NCI-H128 (cell line): ENCODE measurements around the gene ADAMTS2.
A peak's percentile ranks its signal among the peaks of the same experiment; 100 is the strongest.

ENCODE experiments used
- DNase-seq: peaks from one replicate; lab custom pipeline; 2025; ENCODE audit not compliant: unreplicated experiment; lab: John Stamatoyannopoulos, UW

Gene ADAMTS2

DNA sequence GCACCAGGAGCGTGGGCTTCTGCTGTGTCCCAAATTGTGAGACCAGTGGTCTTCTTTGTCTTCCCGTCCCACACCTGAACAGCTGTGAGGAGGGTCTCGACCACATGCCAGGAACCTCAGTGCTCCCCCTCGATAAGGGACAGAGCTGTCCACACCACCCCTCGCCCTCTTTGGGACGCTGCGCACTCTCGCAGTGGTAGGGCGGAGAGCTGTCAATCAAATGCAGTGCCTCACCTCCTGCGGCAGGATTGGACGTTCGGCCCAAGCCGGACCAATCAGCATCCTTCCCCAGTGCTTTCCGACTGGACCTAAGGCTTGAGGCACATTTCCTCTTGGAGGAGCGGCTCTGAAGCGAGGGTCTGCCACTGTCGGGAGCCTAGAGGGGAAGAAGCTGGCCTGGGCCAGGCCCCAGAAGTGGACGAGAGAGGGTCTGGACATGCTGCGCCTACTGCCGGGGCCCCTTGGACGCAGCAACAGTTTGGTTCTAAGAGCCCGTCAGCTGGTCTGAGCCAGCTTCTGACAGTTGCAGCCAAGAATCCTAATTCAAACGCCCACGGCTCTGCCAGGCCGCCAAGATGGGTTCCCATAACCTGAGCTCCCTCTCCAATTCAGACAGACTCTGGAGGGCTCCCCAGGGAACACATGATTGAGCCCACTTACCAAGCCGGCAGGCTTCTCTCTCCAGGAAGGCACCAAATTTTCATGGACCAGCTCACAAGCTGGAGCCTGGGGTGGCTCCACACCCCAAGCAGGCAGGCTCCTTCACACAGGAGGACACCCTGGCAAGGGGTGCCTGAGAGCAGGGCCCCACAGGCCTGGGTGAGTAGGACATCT lies 28.1 kb upstream of the ADAMTS2 start:
- no peak for DNase-seq

DNA sequence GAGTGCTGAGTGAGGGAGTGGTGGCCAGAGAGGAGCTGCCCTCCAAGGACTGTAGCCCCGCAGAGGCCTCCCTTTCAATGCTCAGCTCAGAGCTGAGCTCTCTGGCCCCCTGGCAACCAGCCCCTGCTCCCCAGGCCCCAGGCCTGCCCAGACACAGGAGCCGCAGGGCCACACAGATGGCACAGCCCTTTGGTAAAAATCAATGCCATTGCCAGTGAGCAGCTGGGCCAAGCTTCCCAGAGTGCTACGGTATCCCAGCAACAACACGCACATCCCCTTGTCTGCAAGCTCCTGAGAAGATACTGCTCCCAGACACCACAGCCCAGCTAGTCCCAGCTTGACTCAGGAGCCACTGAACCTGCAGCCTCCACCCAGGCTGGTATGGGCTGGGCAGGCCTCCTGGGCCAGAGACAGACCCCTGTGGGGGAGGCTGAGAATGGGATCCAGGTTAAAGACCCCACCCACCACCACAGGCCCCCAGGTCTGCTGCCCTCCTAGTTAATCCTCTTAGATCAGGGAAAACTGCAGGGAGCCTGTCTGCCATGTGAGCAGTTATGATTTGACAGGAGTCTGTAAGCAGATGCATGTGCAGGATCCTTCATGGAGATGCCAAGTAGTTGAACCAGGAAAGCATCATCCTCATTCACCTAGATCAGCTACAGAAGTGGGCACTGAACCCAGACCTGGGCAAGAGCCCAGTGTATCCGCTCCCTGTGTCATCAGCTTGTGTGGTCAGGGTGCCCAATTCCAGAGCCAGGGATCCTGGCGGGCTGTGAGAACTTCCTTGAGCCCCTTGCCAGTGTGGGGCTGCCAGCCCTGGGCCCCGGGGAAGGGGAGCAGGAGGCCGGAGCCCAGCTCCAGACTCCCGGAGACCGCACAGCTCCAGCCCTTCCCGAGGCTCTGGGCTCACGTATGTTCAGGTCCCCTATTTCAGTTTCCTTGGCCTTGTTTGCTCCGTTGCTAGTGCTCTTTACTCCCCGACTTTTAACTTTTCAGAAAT lies 26.7 kb upstream of the ADAMTS2 start:
- peak; percentile 42 for DNase-seq

DNA sequence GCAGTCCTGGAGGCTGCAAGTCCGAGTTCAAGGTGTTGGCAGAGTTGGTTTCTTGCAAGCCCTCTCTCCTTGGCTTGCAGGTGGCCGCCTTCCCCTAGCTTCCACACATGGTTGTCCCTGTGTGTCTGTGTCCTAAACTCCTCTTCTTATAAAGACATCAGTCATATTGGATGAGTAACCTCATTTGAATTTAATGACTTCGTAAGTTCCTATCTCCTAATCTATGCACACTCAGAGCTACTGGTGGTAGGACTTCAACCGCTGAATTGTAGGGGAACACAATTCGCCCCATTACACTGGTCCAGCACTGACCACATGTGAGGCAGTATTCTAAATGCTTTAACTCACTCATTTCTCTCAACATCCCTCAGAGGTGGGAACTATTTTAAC lies 25.9 kb upstream of the ADAMTS2 start:
- no peak for DNase-seq

DNA sequence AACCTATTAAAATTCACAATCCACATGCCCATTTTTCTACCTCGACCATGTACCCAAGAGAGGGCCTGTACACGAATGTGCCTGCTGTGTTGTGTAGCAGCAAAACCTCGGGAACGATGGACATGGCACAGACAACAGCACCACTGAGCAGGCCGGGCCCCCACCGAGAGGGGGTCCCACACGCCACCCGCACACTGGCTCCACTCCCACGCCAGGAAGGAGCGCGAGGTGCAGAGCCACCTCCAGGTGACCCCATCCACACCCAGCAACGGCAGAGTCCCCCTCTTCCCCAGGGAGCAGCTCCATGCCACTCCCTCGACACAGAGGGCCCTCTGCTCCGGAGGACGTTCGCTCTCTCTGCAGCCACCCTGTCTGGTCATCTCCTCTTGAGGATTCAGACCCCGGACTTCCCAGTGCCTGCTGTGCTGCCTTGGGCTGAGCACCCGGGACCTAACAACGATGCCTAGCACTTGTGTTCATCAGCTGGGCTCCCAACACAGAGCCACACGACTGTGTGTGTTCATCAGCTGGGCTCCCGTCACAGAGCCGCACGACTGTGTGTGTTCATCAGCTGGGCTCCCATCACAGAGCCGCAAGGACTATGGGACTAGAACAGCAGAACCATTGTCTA lies 25.3 kb upstream of the ADAMTS2 start:
- no peak for DNase-seq

DNA sequence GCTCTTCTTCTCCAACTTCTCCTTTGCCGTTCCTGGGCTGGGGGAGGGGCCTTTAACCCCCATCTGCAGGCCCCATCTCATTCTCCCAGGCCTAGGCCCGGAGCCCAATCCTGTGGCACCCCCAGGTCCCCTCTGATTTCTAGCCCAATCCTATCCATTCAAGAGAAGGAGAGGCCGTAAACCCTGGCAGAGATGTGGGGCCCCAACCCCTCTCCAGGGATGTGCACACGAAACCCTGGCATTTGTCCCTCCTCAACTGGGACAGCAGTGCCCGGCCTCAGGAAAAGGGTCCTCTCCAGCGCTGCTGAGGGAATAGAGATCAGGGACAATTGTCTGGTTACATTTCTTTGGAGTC lies 24.2 kb upstream of the ADAMTS2 start:
- no peak for DNase-seq

DNA sequence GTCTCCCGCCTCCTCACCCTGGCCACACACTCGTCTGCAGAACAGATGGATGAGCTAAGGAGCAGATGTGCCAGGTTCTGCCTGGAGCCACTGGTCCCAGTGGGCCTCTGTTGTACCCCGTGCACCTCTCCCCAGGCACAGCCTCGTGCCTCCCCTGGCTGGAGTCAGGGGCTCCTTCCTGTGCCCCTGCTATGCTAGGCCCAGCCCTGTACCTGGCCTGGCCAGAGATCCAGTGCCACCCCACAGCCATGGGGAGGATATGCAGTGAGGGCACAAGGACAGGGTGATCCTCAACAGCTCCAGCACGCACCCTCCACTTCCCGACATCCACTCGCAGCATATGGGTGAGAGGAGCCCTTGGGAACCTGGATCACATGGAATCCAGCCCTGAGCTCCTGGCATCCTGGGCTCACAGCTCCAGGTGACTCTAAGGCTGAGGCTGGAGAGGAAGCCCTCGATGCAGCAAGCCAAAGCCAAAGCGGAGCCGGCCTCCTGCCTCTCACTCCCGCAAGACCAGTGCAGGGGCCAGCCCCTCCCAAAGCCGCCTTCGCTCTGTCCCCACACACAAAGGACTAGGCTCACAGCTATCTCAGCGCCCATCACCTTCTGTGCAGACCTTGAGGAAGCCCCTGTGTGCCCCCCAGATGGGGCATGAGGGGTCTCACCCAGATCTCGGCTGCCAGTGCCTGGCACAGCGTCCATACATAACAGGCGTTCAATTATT lies 23.7 kb upstream of the ADAMTS2 start:
- DNase-seq: no peak

DNA sequence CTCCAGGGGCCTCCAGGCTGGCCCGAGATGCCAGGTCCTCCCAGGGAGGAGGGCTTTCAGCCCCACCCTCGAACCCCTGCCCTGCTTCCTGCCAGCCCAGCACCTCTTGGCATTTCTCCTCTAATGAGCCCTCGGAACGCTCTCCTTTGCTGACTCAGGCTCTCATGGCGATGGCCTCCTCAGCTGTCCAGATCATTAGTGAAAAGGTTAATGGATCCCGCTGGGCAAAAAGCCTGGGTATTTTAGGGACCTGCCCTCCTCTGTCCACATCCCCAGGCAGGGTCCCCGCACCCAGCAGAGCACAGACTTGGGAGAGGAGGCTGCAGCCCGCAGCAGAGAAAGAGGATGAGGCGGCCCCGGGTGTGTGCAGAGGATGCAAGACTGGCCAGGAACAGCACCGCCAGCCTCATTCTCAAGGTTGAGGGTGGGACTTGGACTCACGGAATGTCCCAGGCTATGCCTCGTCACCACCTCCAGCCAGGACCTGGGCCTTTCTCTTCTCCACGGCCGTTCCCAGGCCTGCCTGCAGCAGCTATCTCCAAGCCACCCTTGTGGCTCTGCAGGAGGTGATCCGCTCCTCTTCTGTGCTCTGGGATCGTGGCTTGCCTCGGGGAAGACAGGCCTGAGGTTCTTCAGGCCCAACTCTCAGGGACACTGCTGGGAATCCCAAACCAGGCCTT lies 23.0 kb upstream of the ADAMTS2 start:
- no peak for DNase-seq

DNA sequence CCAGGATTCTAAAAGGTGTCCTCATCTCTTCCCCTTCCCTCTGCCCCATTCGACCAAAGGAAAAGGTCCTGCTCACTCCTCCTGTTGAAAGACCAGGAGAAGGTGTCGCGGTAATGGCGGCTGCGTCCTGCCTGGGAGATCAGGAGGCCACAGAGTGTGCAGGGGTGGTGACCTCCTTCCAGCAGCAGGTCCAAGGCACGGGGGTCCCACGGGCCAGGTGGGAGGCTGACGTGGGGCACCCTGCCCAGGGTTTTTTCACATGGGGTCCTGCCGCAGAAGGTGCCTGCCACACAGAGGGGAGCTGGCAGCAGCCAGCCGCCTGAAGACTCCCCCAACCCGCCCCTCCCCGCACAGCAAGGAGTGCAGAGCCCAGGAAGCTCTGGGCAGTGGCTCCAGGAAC lies 22.2 kb upstream of the ADAMTS2 start:
- DNase-seq: no peak

DNA sequence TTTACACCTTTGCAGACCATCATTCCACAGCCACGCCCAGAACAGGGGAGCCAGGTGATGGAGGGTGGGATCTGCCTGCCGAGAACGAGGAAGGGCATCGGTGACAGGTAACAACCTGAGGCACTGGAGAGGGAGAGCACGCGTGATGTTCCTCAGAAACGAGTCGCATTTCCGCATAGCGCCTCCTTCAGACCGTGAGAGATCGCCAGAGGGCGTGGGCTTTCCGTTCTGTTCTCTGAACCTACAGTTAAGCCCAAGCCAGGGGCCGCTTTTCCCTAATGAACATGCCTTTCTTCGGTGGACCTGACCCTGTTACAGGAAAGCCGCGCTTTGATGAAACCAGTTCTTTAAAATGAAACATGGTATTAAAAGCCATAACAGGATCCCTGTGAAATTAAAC lies 17.1 kb upstream of the ADAMTS2 start:
- no peak for DNase-seq

DNA sequence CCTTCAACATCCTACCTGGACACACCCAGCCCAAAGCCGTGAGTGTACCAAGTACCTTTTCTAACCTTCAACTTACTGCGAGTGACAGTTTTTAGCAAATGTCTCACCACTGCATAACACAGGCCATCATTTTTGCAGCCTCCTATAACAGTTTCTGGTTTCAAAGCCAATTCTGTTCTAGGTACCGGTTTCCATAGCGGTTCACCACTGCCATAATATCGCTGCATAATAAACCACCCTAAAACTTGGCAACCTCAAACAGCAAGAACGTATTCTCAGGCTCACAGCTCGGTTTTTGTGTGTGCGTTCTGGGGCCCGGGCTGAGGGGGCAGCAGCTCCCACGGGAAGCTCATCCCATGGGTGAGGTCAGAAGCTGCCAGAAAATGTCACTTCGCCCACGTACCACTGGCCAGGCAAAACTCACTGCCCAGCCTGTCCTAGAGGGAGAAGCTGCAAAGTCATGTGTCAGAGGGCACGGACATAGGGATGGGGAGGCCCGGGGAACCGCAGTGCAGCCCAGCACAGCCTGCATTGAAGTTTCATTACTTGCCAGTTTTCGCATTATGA lies 15.9 kb upstream of the ADAMTS2 start:
- DNase-seq: no peak

DNA sequence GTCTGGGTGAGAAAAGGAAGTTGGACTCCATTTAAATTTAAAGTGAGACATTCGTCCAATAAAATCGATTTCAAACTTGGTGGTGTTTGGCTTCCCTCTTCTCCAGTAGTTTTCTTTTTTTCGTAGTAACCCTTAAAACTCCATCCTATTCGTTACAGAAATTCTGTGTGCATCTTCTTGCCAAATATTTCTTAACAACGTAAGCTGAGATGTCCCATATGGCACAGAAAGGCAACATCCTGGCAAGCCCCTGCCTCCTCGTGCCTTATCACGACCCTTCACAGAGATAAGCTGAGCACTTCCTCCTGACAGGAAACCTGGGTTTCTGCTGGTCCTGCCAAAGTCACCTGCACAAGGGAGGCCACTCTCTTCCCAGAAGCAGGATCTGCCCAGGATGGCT lies 11.8 kb upstream of the ADAMTS2 start:
- DNase-seq: no peak

DNA sequence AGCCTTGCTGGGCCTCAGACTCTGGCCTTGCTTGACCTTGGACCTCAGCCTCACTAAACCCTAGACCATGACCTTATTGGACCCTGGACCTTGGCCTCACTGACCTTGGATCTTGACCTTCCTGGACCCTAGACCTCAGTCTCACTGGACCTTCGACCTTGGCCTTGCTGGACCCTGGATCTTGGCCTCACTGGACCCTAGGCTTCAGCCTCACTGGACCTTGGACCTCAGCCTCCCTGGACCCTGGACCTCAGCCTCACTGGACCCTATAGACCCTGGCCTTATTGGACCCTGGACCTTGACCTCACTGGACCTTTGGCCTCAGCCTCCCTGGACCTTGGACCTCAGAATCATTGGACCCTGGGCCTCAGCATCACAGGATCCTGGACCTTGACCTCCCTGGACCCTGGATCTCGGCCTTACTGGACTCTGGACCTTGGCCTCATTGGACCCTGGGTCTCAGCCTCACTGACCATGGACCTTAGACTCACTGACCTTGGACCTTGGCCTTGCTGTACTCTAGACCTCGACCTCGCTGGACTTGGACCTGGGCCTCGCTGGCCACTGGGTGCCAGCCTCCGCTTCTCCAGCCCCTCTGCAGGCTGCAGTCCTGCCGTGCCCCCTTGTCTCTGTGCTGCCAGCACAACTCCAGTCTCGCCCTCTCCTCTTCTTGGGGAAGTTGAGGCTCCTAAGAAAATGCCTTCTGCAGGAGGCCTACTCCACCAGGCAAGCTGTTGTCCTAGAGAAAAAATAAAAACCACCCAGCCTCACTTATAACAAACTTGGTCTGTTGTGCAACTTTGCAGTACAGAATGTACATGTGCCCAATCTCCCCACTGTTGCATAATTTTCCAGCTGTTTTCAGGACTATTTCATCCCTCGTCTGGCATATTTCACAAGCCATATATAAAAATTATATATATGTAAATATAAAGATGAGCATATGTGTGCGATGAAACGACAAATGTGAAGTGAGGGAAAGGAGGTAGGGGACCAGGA lies 11.0 kb upstream of the ADAMTS2 start:
- no peak for DNase-seq

DNA sequence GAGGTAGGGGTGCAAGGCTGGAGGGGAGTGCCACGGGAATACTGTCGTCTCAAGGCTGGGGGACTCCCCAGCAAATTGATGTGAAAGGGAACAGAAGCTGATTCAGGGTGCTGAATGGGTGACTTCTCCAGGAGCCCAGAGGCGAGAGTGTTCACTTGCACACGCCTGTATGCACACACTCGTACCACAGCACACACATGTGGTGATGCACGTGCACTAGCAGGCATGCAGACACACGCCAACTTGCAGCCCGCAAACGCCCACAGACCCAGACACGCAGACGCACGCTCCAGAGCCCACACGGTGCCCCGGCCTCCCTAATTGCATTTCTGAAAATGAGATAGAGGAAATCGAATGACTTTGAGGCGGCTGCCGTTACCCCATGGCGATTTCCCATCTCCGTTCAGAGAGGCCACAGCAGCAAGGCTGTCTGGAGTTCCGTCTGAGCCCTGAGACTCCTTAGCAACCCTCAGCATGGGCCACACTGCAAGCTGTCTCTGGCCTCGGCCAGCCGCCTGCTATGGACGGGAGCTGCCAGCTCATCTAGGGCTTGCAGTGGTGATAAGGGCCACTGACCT lies 9.1 kb upstream of the ADAMTS2 start:
- DNase-seq: no peak

DNA sequence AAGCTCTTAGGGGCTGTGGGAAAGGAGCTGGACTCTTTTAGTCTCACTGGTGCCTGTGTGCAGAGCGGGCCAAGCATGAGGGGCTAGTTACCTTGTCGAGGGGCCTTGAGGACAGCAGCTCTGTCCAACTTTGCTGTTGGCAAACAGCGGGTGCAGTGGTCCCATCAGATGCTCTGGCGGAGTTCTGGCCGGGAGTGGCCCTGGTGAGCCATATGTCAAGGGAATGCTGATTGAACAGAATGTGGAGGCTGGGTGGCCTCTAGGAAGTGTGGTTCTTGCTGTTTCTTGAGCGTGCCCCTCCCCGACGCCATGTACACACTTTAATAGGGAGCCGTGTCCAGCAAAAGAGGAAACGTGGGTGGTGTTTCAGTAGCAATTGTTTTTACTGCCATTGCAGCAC lies 3.6 kb upstream of the ADAMTS2 start:
- DNase-seq: no peak

DNA sequence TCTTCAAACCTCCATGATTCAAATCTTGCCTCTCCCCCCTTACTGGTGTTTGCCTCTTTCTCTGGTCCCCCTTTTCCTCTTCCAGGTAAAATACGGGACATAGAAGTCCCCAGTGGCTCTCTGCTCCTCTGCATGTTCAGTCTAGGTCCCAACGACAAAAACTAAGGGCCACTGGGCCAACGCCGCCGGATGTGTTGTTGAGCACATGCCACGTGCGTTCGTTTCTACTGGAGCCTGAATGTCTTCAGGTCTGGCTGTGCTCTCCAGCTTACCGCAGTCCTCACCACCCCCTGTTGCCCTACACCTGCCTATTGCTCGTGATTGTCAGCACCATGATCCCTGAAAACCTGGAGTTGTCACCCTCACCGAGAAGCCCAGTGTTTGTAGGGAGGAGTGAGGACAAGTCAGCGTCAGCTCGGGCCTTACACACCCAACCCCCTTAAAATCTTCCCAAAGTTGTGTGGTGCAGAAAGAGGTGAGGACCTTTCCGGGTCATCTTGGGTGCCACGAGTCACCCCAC lies 2.8 kb upstream of the ADAMTS2 start:
- DNase-seq: no peak

DNA sequence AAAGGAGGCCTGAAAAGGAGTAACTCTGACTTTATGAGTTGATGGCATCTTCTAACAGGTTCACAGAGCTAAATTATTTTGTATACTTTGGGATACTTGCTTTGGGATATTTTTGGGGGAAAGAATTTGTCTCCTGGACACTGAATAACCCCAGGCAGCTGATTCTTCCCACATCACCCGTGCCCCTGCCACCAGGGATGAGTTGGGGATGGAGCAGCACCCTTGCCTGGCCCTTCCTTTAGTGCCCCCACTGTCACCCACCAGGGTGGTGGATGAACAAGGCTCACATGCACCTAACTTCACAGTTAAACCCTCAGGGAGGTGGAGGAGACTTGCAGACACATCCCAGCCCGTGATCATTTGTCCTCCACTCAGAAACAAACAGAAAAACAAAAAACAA lies 2.3 kb upstream of the ADAMTS2 start:
- no peak for DNase-seq

DNA sequence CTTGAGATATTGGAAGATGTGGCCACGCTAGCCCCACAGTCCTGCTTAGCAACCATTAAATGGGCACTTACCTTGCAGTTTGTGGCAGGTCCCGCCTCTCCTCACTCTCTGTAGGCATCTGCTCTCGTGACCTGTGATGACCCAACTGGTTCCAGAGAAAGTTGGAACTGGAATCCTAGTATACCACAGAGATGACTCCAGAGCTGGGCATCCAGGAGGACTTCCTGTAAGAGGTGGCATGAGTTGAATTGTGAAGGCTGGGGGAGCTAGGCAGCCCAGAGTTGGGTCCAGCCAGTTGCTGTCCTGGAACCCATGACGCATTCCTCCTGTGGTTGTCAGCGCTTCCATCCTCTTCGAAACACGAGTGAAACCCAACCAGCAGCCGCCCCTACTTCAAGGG lies 1.6 kb upstream of the ADAMTS2 start:
- no peak for DNase-seq

DNA sequence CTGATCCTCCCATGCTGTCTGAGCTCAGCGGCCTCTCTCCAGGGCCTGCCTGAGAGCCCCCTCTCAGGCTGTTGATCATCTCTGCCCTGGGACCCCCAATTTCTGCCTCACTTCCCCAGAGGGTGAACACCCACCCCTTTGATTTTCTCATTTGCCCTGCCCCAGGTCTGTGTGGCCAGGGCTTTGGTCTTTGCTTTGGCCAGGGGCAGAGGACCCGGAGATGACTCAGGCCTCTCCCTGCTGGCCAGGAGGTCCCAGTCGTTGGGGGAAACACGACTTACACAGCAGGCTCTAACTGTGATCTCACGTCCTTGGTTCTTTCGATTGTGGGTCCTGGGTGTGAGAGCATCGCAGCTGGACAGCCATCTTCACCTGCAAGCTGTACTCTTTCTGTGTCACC lies 1.1 kb upstream of the ADAMTS2 start:
- DNase-seq: no peak

DNA sequence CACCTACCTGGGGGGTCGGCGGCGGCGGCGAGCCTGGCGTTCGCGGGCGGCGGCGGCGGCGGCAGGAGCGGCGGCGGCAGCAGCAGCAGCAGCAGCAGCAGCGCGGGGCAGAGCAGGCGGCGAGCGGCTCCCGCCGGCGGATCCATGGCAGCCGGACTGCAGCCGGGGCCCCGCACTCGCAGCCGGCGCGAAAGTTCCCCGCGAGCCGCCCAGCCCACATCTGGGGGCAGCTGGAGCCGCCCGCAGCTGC lies 153 bp downstream of the ADAMTS2 start:
- no peak for DNase-seq
